ENCODE results near the gene HRAS. TPM values are rescaled to one million over a fixed set of nuclear protein-coding genes. Genes with fewer than 3 reads are reported as not detected.

The HRAS gene
- polyA plus RNA-seq, 2 of the 4 experiments (the other 2 are of a cell fraction) = 56.3 to 86.9 TPM

GRCh38 chr11:488992-489391, 46.4 kb downstream of the HRAS start:
- Histone ChIP-seq H3K9me3 (no peaks in the 10 kb centered on the region), H3K4me1 (no peaks in the 10 kb centered on the region), H3K4me3 (no peak overlapping the region), H3K4me2 (no peak overlapping the region), H3K27ac (no peak overlapping the region)
- ChIA-PET POLR2A (no interaction called here), CTCF (interaction anchor here (0.8 to 2.8 kb wide), 3 partner anchors 13 to 30 kb away, joined by 3 to 10 read pairs (median 3); no protein-coding TSS in a partner anchor)
- TF ChIP-seq E2F6 (IDR thresholded peaks at IDR 0.05; ENCODE audit: borderline replicate concordance, low read depth) (no peak), EP300 (IDR thresholded peaks at IDR 0.05) (no peak), FOXS1 (CRISPR knock-in tag; IDR thresholded peaks at IDR 0.05) (no peak), MAFK (IDR thresholded peaks at IDR 0.05; ENCODE audit: partially characterized antibody) (no peak), KDM5A (IDR thresholded peaks at IDR 0.05) (no peak), PBX3 (IDR thresholded peaks at IDR 0.05) (no peak), RAD21 (conservative IDR thresholded peaks at IDR 0.05 in 1 of 2, IDR thresholded peaks at IDR 0.05 in 1 of 2) (no peak), BHLHE40 (IDR thresholded peaks at IDR 0.05; ENCODE audit: low read depth, low read length) (no peak), EHMT2 (IDR thresholded peaks at IDR 0.05; ENCODE audit: low read depth) (no peak), HOXB5 (CRISPR knock-in tag; IDR thresholded peaks at IDR 0.05) (no peak), HMGXB4 (CRISPR knock-in tag; IDR thresholded peaks at IDR 0.05; ENCODE audit: borderline replicate concordance) (no peak), REST (IDR thresholded peaks at IDR 0.05) (no peak), SREBF2 (IDR thresholded peaks at IDR 0.05) (no peak), ZC3H11A (IDR thresholded peaks at IDR 0.05) (no peak), TP53 (CRISPR knock-in tag; IDR thresholded peaks at IDR 0.05) (no peak), EHF (CRISPR knock-in tag; IDR thresholded peaks at IDR 0.05) (no peak), FOSL2 (IDR thresholded peaks at IDR 0.05) (no peak), FOSL2 (CRISPR knock-in tag; IDR thresholded peaks at IDR 0.05) (no peak)
- no peak for FAIRE-seq
- WGBS (ENCODE audit: missing lambda C conversion rate) = 78% methylated on average over 17 of the region's 19 CpGs
- DNase-seq (ENCODE audit: low read depth in 1 of 2, low spot score in 1 of 2) = no peak
- peak in 1 of 2 experiments; percentile 24; a peak in 3 of 6 replicates for ATAC-seq

GRCh38 chr11:488579-488978, 46.8 kb downstream of the HRAS start:
- no peak overlapping the region for H3K4me2 ChIP-seq
- ATAC-seq (no peak), FAIRE-seq (no peak), DNase-seq (ENCODE audit: low read depth in 1 of 2, low spot score in 1 of 2) (no peak)
- H3K4me1 ChIP-seq = no peaks in the 10 kb centered on the region
- WGBS (ENCODE audit: missing lambda C conversion rate) = 92% methylated on average over 12 of the region's 19 CpGs
- no peaks in the 10 kb centered on the region for H3K9me3 ChIP-seq
- H3K27ac ChIP-seq = no peak overlapping the region
- POLR2A ChIA-PET = no interaction called here
- CTCF ChIA-PET = interaction anchor here (0.8 to 2.8 kb wide), 3 partner anchors 12 to 30 kb away, joined by 3 to 10 read pairs (median 3); no protein-coding TSS in a partner anchor
- H3K4me3 ChIP-seq = no peak overlapping the region
- TF ChIP-seq HMGXB4 (CRISPR knock-in tag; IDR thresholded peaks at IDR 0.05; ENCODE audit: borderline replicate concordance) (no peak), USF2 (IDR thresholded peaks at IDR 0.05) (no peak), EP300 (IDR thresholded peaks at IDR 0.05) (no peak), ESRRA (IDR thresholded peaks at IDR 0.05; ENCODE audit: borderline replicate concordance, low read length) (no peak), CBX8 (IDR thresholded peaks at IDR 0.05) (no peak), SREBF2 (IDR thresholded peaks at IDR 0.05) (no peak), ZNF302 (CRISPR knock-in tag; IDR thresholded peaks at IDR 0.05) (no peak), KDM5A (IDR thresholded peaks at IDR 0.05) (no peak), ELK1 (IDR thresholded peaks at IDR 0.05; ENCODE audit: low read depth, low read length) (no peak), BCL3 (IDR thresholded peaks at IDR 0.05) (no peak), FOSB (CRISPR knock-in tag; IDR thresholded peaks at IDR 0.05) (no peak)

Data from A549 (cell line).